Stomach smooth muscle (tissue), 2 donors: Measurements from ENCODE around the gene RPL10A.
"Not testable (repeated sequence)": the region's sequence is repeated elsewhere in the genome, so short reads cannot be mapped to it uniquely, and the experiment has no call there.

Experiments
- H3K27ac ChIP-seq: one replicate; pipeline ENCODE4 v1.7.0; 2013; ENCODE audit warnings: mild to moderate bottlenecking, low read length, inconsistent platforms
- H3K27me3 ChIP-seq, 2 donors: one replicate each; pipeline ENCODE4 v1.7.0; 2013; ENCODE audit warnings: low read length in 2 of 2; ENCODE audit not compliant: insufficient read depth in 2 of 2, control insufficient read depth in 1 of 2
- H3K36me3 ChIP-seq, 2 donors: one replicate each; pipeline ENCODE4 v1.7.0; 2013; ENCODE audit warnings: low read length in 2 of 2; ENCODE audit not compliant: control insufficient read depth in 2 of 2, insufficient read depth in 2 of 2
- H3K4me1 ChIP-seq: one replicate; pipeline ENCODE4 v1.7.0; 2013; ENCODE audit warnings: low read length; ENCODE audit not compliant: control insufficient read depth, insufficient read depth
- H3K4me3 ChIP-seq, 2 donors: one replicate each; pipeline ENCODE4 v1.7.0; 2013; ENCODE audit warnings: low read length in 2 of 2
- H3K9ac ChIP-seq, 2 donors: one replicate each; pipeline ENCODE4 v1.7.0; 2013; ENCODE audit warnings: low read length in 2 of 2, mild to moderate bottlenecking in 1 of 2
- H3K9me3 ChIP-seq, 2 donors: one replicate each; pipeline ENCODE4 v1.7.0; 2013; ENCODE audit warnings: low read length in 2 of 2; ENCODE audit not compliant: control insufficient read depth in 2 of 2
- donor health status: healthy.
- donor health status: Pancreatic carcinoma.

Gene RPL10A

DNA sequence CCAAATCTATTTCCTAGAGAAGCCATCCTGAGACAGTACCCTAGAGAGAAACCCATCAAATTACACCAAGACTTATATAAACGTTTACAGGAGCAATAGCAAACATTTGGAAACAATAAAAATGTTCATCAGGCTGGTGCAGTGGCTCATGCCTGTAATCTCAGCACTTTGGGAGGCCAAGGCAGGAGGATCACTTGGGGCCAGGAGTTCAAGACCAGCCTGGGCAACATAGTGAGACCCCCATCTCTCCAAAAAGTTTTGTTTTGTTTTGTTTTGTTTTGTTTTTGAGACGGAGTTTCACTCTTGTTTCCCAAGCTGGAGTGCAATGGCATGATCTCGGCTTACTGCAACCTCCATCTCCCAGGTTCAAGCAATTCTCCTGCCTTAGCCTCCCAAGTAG lies 35.5 kb upstream of the RPL10A start:
- not testable (repeated sequence) for H3K4me1 ChIP-seq, H3K9ac ChIP-seq, H3K9me3 ChIP-seq, H3K4me3 ChIP-seq, H3K27me3 ChIP-seq, H3K27ac ChIP-seq, H3K36me3 ChIP-seq

DNA sequence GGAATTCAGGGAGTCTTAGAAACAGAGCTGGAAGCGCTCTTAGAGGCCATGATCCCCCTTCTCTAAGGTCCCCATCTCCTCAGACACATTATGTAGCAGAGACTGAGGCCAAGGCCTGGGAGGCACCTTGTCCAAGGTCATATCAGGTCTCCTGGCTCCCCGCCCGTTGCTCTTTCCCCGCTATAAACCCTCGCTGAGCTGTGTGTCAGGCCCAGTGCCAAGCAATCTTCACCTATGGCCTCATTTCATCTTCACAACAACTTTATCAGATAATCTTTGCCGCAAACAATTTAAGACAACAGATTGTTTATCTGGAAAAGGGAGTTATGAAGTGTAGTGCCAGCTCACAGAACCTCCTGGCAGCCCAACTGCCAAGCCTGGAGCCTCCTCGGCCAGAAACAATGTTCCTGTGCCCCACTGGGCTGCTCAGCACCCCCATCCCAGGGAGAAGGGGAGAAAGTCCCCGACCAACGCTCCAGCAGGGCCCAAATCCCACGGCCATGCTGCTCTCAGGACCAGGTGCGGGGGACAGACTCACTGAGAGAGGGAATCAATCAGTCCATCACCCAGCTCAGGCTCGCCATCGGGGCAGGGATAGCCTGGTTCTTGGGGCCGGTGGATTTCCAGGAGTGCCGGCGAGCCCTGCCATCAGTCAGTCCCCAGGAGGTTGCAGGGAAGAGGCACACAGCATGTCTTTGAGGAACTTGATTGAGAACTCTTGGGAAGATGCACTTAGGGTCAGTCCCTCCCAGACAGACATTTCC lies 32.9 kb upstream of the RPL10A start:
- H3K27ac ChIP-seq, result no peak overlapping the region
- no peak overlapping the region for H3K9ac ChIP-seq
- H3K36me3 ChIP-seq, result no peaks in the 10 kb centered on the region
- no peaks in the 10 kb centered on the region for H3K4me1 ChIP-seq
- H3K4me3 ChIP-seq, result no peak overlapping the region
- no peaks in the 10 kb centered on the region for H3K27me3 ChIP-seq
- no peaks in the 10 kb centered on the region for H3K9me3 ChIP-seq

- Histone ChIP-seq H3K36me3 (no peaks in the 10 kb centered on the region), H3K27ac (no peak overlapping the region), H3K4me1 (no peaks in the 10 kb centered on the region), H3K27me3 (no peaks in the 10 kb centered on the region), H3K4me3 (no peak overlapping the region), H3K9ac (no peak overlapping the region), H3K9me3 (no peaks in the 10 kb centered on the region)
Observed at GRCh38 chr6:35436071-35436857, 31.9 kb upstream of the RPL10A start.

GRCh38 chr6:35438378-35439065 lies 29.7 kb upstream of the RPL10A start:
- H3K36me3 ChIP-seq, H3K4me3 ChIP-seq, H3K9me3 ChIP-seq, H3K9ac ChIP-seq, H3K27me3 ChIP-seq, H3K4me1 ChIP-seq, H3K27ac ChIP-seq: not testable (repeated sequence)

DNA sequence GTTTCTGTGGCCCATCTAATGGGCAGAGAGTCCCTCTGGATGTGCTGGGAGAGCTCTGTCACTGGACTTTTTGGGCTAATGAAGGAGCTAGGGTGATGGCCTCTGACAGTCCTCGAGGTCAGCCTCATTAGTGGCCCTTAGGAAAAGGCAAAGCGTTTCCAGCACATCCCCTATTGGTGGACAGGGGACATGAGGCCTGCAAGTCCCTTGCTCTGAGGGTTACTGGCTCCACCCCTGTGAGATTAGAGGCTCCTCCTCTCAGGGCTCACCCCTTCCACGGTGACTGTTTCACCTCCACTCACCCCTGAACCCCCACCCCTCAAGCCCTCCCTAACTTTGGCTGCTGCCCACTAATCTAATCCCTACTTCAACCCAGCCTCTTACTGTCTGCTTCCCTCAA lies 28.9 kb upstream of the RPL10A start:
- Histone ChIP-seq H3K27ac (no peak overlapping the region), H3K4me3 (no peak overlapping the region), H3K36me3 (no peaks in the 10 kb centered on the region), H3K9me3 (no peaks in the 10 kb centered on the region), H3K9ac (no peak overlapping the region), H3K27me3 (no peaks in the 10 kb centered on the region), H3K4me1 (no peaks in the 10 kb centered on the region)

DNA sequence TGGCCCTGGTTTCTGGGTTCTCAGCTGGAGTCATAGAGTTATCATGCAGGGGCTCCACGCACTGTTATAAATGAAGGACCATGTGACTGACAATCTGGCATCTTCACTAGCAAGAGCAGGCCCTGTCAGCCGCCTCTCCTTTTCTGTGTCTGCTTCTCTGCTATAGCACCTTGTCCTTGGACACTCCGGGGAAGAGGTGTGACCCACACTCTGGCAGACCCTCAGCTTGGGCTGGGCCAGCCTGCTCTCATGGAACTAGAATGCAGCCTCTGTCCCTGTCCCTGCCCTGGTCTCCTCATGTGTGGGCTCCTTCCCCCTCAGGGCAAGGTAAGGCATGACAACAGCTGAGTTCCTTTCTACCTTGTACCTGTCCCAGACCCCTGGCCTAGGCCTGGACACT lies 27.0 kb upstream of the RPL10A start:
- no peaks in the 10 kb centered on the region for H3K36me3 ChIP-seq
- H3K27me3 ChIP-seq, result no peaks in the 10 kb centered on the region
- H3K9me3 ChIP-seq, result no peaks in the 10 kb centered on the region
- no peak overlapping the region for H3K4me3 ChIP-seq
- H3K27ac ChIP-seq, result no peak overlapping the region
- H3K4me1 ChIP-seq, result no peaks in the 10 kb centered on the region
- H3K9ac ChIP-seq, result no peak overlapping the region

DNA sequence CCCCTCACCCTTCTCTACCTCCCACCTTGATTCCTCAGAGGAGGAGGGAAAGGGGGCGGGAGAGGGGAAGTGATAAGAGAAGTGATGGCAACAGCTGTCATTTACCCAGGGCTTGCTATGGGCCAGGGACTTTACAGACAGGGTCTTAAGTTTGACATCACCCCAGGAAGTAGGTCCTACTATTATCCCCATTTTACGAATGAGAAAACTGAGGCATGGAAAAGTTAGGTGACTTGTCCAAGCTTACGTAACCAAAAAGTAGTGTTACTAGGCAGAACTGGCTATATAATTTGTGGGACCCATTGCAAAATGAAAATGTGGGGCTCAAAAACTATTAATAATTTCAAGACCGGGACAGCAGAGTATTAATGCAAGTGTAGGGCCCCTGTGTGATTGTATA lies 26.6 kb upstream of the RPL10A start:
- H3K27ac ChIP-seq, result no peak overlapping the region
- no peak overlapping the region for H3K4me3 ChIP-seq
- H3K27me3 ChIP-seq, result no peaks in the 10 kb centered on the region
- H3K4me1 ChIP-seq, result no peaks in the 10 kb centered on the region
- H3K36me3 ChIP-seq, result no peaks in the 10 kb centered on the region
- H3K9ac ChIP-seq, result no peak overlapping the region
- no peaks in the 10 kb centered on the region for H3K9me3 ChIP-seq

GRCh38 chr6:35442693-35443092 lies 25.5 kb upstream of the RPL10A start:
- Histone ChIP-seq H3K4me3 (no peak overlapping the region), H3K9ac (no peak overlapping the region), H3K4me1 (no peaks in the 10 kb centered on the region), H3K36me3 (no peaks in the 10 kb centered on the region), H3K27ac (no peak overlapping the region), H3K27me3 (no peaks in the 10 kb centered on the region), H3K9me3 (no peaks in the 10 kb centered on the region)

- H3K4me3 ChIP-seq, result no peak overlapping the region
- no peaks in the 10 kb centered on the region for H3K4me1 ChIP-seq
- H3K27ac ChIP-seq, result no peak overlapping the region
- no peaks in the 10 kb centered on the region for H3K9me3 ChIP-seq
- H3K27me3 ChIP-seq, result no peaks in the 10 kb centered on the region
- no peak overlapping the region for H3K9ac ChIP-seq
- H3K36me3 ChIP-seq, result no peaks in the 10 kb centered on the region
Observed at GRCh38 chr6:35443341-35444030, 24.7 kb upstream of the RPL10A start.

DNA sequence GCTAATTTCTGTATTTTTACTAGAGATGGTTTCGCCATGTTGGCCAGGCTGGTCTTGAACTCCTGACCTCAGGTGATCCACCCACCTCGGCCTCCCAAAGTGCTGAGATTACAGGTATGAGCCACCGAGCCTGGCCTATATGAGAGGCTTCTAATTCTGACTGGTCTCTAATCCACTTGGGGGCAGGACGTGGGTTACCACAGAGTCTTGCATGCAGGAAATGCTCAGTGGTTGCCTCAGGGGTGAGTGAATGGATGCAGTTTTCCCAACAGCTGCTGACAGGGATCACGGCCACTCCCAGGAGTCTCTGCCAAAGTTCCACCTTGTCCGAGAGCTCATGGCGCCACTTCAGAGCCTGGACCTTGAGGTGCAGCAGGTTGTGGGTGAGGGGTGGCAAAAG lies 22.5 kb upstream of the RPL10A start:
- Histone ChIP-seq H3K4me1 (no peaks in the 10 kb centered on the region), H3K9ac (no peak overlapping the region), H3K9me3 (no peaks in the 10 kb centered on the region), H3K36me3 (no peaks in the 10 kb centered on the region), H3K27ac (no peak overlapping the region), H3K27me3 (no peaks in the 10 kb centered on the region), H3K4me3 (no peak overlapping the region)
